ENCODE results near the gene CSMD2. TPM values are rescaled to one million over a fixed set of nuclear protein-coding genes. Genes with fewer than 3 reads are reported as not detected.

CSMD2 gene
- total RNA-seq, 1 experiment from 2014 or later = 13.2 TPM

DNA sequence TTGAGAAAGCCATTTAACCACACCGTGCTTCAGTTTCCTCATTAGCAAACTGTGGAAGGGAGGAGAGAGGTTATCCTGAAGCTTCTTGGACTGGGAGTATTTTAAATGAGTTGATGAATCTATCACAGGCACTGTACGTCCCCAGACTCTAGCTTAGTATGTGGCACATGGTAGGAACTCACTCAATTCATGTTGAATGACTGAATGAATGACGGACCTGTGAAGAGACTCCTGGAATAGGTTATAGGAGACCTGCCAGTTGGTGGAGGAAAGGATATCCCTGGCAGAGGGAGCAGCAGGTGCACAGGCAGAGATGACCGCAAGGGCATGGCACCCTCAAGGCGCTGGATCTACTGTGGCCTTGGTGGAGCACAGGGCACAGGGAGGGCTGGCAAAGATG lies 182.6 kb downstream of the CSMD2 start:
- H3K36me3 Mint-ChIP-seq = no peaks in the 10 kb centered on the region
- peaks cover 5% of the 10 kb centered on the region; the same call in 1 of the 2 replicates for H3K4me1 Mint-ChIP-seq
- ChIA-PET POLR2A (no interaction called here), CTCF (interaction anchor here (1.7 kb wide), 1 partner anchor 31 kb away, joined by 5 read pairs; no protein-coding TSS in a partner anchor)
- H3K4me3 Mint-ChIP-seq = no peak overlapping the region
- no peak for ATAC-seq
- H3K9me3 Mint-ChIP-seq = no peaks in the 10 kb centered on the region
- H3K27ac Mint-ChIP-seq = no peak overlapping the region
- no peak for TF ChIP-seq CREM (CRISPR knock-in tag; IDR thresholded peaks at IDR 0.05)
- TF ChIP-seq IRF2 (CRISPR knock-in tag; IDR thresholded peaks at IDR 0.05; ENCODE audit: borderline replicate concordance, low read depth) = no peak
- TF ChIP-seq TP53 (CRISPR knock-in tag; IDR thresholded peaks at IDR 0.05) = no peak
- TF ChIP-seq, protein P1, sequence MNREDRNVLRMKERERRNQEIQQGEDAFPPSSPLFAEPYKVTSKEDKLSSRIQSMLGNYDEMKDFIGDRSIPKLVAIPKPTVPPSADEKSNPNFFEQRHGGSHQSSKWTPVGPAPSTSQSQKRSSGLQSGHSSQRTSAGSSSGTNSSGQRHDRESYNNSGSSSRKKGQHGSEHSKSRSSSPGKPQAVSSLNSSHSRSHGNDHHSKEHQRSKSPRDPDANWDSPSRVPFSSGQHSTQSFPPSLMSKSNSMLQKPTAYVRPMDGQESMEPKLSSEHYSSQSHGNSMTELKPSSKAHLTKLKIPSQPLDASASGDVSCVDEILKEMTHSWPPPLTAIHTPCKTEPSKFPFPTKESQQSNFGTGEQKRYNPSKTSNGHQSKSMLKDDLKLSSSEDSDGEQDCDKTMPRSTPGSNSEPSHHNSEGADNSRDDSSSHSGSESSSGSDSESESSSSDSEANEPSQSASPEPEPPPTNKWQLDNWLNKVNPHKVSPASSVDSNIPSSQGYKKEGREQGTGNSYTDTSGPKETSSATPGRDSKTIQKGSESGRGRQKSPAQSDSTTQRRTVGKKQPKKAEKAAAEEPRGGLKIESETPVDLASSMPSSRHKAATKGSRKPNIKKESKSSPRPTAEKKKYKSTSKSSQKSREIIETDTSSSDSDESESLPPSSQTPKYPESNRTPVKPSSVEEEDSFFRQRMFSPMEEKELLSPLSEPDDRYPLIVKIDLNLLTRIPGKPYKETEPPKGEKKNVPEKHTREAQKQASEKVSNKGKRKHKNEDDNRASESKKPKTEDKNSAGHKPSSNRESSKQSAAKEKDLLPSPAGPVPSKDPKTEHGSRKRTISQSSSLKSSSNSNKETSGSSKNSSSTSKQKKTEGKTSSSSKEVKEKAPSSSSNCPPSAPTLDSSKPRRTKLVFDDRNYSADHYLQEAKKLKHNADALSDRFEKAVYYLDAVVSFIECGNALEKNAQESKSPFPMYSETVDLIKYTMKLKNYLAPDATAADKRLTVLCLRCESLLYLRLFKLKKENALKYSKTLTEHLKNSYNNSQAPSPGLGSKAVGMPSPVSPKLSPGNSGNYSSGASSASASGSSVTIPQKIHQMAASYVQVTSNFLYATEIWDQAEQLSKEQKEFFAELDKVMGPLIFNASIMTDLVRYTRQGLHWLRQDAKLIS (CRISPR knock-in tag; IDR thresholded peaks at IDR 0.05; ENCODE audit: borderline replicate concordance) = no peak
- DNase-seq (ENCODE audit: low spot score) = no peak
- H3K27me3 Mint-ChIP-seq (ENCODE audit: low read depth) = no peaks in the 10 kb centered on the region

DNA sequence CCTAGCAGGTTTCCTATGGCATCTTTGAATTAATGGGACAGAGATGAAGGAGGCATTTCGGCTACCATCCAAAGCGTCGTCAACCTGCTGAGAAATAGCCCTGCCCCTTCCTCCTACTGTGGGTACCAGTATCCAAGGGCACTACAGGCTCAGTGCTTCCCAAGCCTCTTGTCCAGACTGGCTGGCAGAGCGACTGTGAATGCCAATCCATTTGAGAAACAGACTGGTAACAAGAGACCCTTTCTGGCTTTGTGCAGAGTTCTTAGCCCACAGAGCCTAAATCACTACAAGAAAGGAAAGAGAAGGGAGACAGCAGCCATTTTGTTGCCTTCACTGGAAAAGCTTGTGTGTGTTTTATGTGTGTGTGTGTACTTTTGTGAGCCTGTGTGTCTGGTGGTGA lies 185.7 kb downstream of the CSMD2 start:
- Mint-ChIP-seq H3K36me3 (no peaks in the 10 kb centered on the region), H3K9me3 (no peaks in the 10 kb centered on the region), H3K27ac (no peak overlapping the region), H3K4me3 (no peak overlapping the region), H3K27me3 (ENCODE audit: low read depth) (no peaks in the 10 kb centered on the region), H3K4me1 (no peaks in the 10 kb centered on the region; the same call in 1 of the 2 replicates)
- no peak for ATAC-seq
- no peak for DNase-seq (ENCODE audit: low spot score)
- ChIA-PET CTCF (interaction anchor here (1.8 kb wide), 1 partner anchor 35 kb away, joined by 6 read pairs; no protein-coding TSS in a partner anchor), POLR2A (no interaction called here)
- TF ChIP-seq, protein P2, sequence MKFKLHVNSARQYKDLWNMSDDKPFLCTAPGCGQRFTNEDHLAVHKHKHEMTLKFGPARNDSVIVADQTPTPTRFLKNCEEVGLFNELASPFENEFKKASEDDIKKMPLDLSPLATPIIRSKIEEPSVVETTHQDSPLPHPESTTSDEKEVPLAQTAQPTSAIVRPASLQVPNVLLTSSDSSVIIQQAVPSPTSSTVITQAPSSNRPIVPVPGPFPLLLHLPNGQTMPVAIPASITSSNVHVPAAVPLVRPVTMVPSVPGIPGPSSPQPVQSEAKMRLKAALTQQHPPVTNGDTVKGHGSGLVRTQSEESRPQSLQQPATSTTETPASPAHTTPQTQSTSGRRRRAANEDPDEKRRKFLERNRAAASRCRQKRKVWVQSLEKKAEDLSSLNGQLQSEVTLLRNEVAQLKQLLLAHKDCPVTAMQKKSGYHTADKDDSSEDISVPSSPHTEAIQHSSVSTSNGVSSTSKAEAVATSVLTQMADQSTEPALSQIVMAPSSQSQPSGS (CRISPR knock-in tag; IDR thresholded peaks at IDR 0.05; ENCODE audit: borderline replicate concordance, low read depth) = no peak
- TF ChIP-seq TEAD4 (CRISPR knock-in tag; IDR thresholded peaks at IDR 0.05) (no peak), NFATC4 (CRISPR knock-in tag; IDR thresholded peaks at IDR 0.05) (no peak), SMAD4 (CRISPR knock-in tag; IDR thresholded peaks at IDR 0.05) (no peak), ATF1 (CRISPR knock-in tag; IDR thresholded peaks at IDR 0.05) (no peak), ZNF671 (CRISPR knock-in tag; IDR thresholded peaks at IDR 0.05) (no peak)
- TF ChIP-seq, protein P3, sequence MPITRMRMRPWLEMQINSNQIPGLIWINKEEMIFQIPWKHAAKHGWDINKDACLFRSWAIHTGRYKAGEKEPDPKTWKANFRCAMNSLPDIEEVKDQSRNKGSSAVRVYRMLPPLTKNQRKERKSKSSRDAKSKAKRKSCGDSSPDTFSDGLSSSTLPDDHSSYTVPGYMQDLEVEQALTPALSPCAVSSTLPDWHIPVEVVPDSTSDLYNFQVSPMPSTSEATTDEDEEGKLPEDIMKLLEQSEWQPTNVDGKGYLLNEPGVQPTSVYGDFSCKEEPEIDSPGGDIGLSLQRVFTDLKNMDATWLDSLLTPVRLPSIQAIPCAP (CRISPR knock-in tag; IDR thresholded peaks at IDR 0.05) = no peak

DNA sequence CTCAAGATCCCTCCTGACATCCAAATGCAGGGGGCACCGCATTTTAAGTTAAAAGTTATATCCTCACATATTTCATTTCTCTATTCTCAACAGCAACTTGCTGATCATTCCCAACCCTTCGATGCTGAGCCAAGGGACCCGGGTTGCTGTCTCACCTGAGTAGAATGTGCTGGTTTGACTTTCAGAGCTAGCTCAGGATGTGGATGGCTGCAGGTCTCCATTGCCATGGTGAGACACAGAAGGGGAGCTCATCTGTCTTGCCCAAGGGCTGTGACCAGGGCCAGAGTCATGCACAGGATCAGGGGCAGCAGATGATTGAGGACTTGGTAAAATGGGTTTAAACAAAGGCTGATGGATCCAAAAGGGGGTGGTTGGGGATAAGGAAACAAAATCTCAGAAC lies 189.1 kb downstream of the CSMD2 start:
- no peaks in the 10 kb centered on the region for H3K27me3 Mint-ChIP-seq (ENCODE audit: low read depth)
- TF ChIP-seq JUN (CRISPR knock-in tag; IDR thresholded peaks at IDR 0.05) = no peak
- peaks cover 10% of the 10 kb centered on the region for H3K4me1 Mint-ChIP-seq
- H3K27ac Mint-ChIP-seq = no peak overlapping the region
- no peaks in the 10 kb centered on the region for H3K36me3 Mint-ChIP-seq
- DNase-seq (ENCODE audit: low spot score) (no peak), ATAC-seq (no peak)
- CTCF ChIA-PET = interaction anchor here (1.7 kb wide), 1 partner anchor 37 kb away, joined by 7 read pairs; no protein-coding TSS in a partner anchor
- H3K4me3 Mint-ChIP-seq = no peak overlapping the region
- POLR2A ChIA-PET = no interaction called here
- no peaks in the 10 kb centered on the region for H3K9me3 Mint-ChIP-seq

DNA sequence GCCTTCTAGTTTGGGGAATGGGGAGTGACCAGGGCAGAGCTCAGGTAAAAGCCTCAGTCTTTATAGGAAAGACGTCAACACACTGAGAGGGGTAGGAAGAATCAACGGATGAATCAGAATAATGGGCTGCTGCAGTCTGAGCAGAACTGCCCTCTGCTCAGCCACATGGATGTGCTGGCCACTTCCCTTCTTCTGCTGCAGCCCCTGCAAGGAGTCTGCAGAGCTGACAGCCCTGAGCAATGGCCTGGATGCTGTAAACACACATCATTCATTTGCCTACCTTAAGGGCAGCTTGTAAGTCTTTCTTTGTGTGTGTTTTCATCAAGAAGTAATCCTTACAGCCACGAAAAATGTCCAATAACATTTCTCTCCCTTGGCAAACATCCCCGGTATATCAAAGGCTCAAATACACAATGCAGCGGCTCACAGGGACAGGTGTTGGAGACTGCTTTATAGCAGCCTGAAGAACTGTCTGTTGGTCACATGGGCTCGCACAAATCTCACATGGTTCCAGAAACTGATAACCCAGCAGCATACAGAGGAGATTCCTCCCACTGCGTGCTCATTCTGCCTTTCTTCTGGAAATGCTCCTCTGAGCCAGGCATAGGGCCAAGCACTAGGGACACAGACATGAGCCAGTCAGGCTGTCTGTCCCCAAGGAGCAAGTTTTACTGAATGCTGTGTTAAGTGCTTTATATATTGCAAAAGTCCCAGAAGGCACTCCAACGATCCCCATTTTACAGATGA lies 191.1 kb downstream of the CSMD2 start:
- Mint-ChIP-seq H3K4me1 (peaks cover 20% of the 10 kb centered on the region), H3K9me3 (no peaks in the 10 kb centered on the region), H3K4me3 (no peak overlapping the region), H3K27ac (no peak overlapping the region), H3K27me3 (ENCODE audit: low read depth) (no peaks in the 10 kb centered on the region), H3K36me3 (peaks cover 6% of the 10 kb centered on the region; the same call in 1 of the 2 replicates)
- TF ChIP-seq, protein P1 (CRISPR knock-in tag; IDR thresholded peaks at IDR 0.05; ENCODE audit: borderline replicate concordance) = no peak
- no peak for DNase-seq (ENCODE audit: low spot score)
- ChIA-PET CTCF (no interaction called here), POLR2A (no interaction called here)
- ATAC-seq = no peak

All from WTC11 (cell line).